Right ventricle myocardium superior (tissue), 1 donor: ENCODE data around the gene SPATA33. TPM values are rescaled to one million over a fixed set of nuclear protein-coding genes. Genes with fewer than 3 reads are reported as not detected.
"Not testable (repeated sequence)": the region's sequence is repeated elsewhere in the genome, so short reads cannot be mapped to it uniquely, and the experiment has no call there.

Experiments used
- ATAC-seq: fragments of 200-7000 bp; cut with Tn5 transposase; one replicate; pipeline ENCODE4 v1.9.1; 2020; ENCODE audit warnings: mild to moderate bottlenecking; ENCODE audit not compliant: poor library complexity
- DNase-seq: peaks from one replicate; pipeline ENCODE4 v3.0.0-alpha.2; 2020
- intact Hi-C: fragments of 100-400 bp; cut with DNase I; formaldehyde crosslinking; loops from one replicate; pipeline ENCODE4 v1.11.2; 2022
- total RNA-seq: library from RNA; stranded (reverse); fragmentation: NEBNext Ultra II Directional; extraction: Animal tissue kit (Norgen Biotek cat#: 25700); gene quantifications from one replicate; pipeline ENCODE4 v1.2.1, GENCODE V29; 2021
- donor health status: DM: no; HTN: yes; CAD: no; lungs with severe emphysema.

SPATA33 gene
- total RNA-seq, 1 donor from 2014 or later, result 1.9 TPM

GRCh38 chr16:89655062-89655643 lies 2.5 kb upstream of the SPATA33 start:
- DNase-seq (no peak), ATAC-seq (no peak)
- intact Hi-C loops, result no loop called here

GRCh38 chr16:89656435-89657121 lies 1.1 kb upstream of the SPATA33 start:
- DNase-seq, result peak; percentile 35
- intact Hi-C loops, result no loop called here
- ATAC-seq, result no peak

- intact Hi-C loops, result no loop called here
- ATAC-seq (peak; percentile 14), DNase-seq (no peak)
Measured at GRCh38 chr16:89658221-89658879, 714 bp downstream of the SPATA33 start.

- intact Hi-C loops, result no loop called here
- DNase-seq (no peak), ATAC-seq (no peak)
Measured at GRCh38 chr16:89660146-89660545, 2.5 kb downstream of the SPATA33 start.

- no peak for DNase-seq
- intact Hi-C loops, result no loop called here
- no peak for ATAC-seq
Measured at GRCh38 chr16:89661215-89661614, 3.6 kb downstream of the SPATA33 start.

GRCh38 chr16:89664238-89664637 lies 6.6 kb downstream of the SPATA33 start:
- ATAC-seq, intact Hi-C loops, DNase-seq: not testable (repeated sequence)

- intact Hi-C loops, ATAC-seq, DNase-seq: not testable (repeated sequence)
Measured at GRCh38 chr16:89667000-89667399, 9.4 kb downstream of the SPATA33 start.

GRCh38 chr16:89667633-89668032 lies 10.0 kb downstream of the SPATA33 start:
- intact Hi-C loops, result no loop called here
- DNase-seq, result no peak
- ATAC-seq, result no peak

- DNase-seq (no peak), ATAC-seq (no peak)
- intact Hi-C loops, result no loop called here
Measured at GRCh38 chr16:89668790-89669158, 11.1 kb downstream of the SPATA33 start.

GRCh38 chr16:89669755-89670154 lies 12.1 kb downstream of the SPATA33 start:
- intact Hi-C loops, result no loop called here
- no peak for ATAC-seq
- DNase-seq, result no peak

GRCh38 chr16:89670496-89671431 lies 13.1 kb downstream of the SPATA33 start:
- ATAC-seq (no peak), DNase-seq (no peak)
- intact Hi-C loops, result no loop called here

GRCh38 chr16:89671565-89671964 lies 13.9 kb downstream of the SPATA33 start:
- DNase-seq, ATAC-seq, intact Hi-C loops: not testable (repeated sequence)

GRCh38 chr16:89672177-89672941 lies 14.7 kb downstream of the SPATA33 start:
- DNase-seq (no peak), ATAC-seq (no peak)
- intact Hi-C loops, result no loop called here

GRCh38 chr16:89678258-89678657 lies 20.6 kb downstream of the SPATA33 start:
- intact Hi-C loops, result no loop called here
- no peak for ATAC-seq
- DNase-seq, result no peak

- intact Hi-C loops, result no loop called here
- ATAC-seq, result no peak
Measured at GRCh38 chr16:89685916-89686315, 28.3 kb downstream of the SPATA33 start.

GRCh38 chr16:89686520-89687091 lies 29.0 kb downstream of the SPATA33 start, which contains the start of gene CDK10:
TSS of gene CDK10 (plus strand) at chr16:89686689. CDS start at chr16:89686711, 22 bp downstream.
- peak; percentile 97 for ATAC-seq
- peak; percentile 90 for DNase-seq
- intact Hi-C loops, result no loop called here

More at GRCh38 chr16:89685916-89686315, 28.3 kb downstream of the SPATA33 start:
- DNase-seq, result no peak

- intact Hi-C loops, result no loop called here
- ATAC-seq (peak; percentile 52), DNase-seq (no peak)
Measured at GRCh38 chr16:89687092-89687940, 29.7 kb downstream of the SPATA33 start.
